GM12878 (cell line): Measurements from ENCODE around the gene PIK3R3. TPM values are rescaled to one million over a fixed set of nuclear protein-coding genes. Genes with fewer than 3 reads are reported as not detected.

ENCODE experiments used
- BACH1 ChIP-seq: fragments of 450-650 bp; IDR thresholded peaks from 2 replicates; pipeline ENCODE4 v1.6.1; 2017; ENCODE audit warnings: mild to moderate bottlenecking, borderline replicate concordance
- CEBPZ ChIP-seq: fragments of 150-350 bp; IDR thresholded peaks from 2 replicates; pipeline ENCODE4 v1.6.1; 2016; ENCODE audit warnings: low read depth, low read length
- CHD1 ChIP-seq: IDR thresholded peaks from 2 replicates; pipeline ENCODE4 v1.6.1; 2012; ENCODE audit warnings: low read depth, low read length, improper control_type of control experiment
- CHD4 ChIP-seq: fragments of 200-600 bp; sonication (generic); IDR thresholded peaks from 2 replicates; pipeline ENCODE4 v1.6.1; 2016; ENCODE audit warnings: mild to moderate bottlenecking
- HDGF ChIP-seq: fragments of 450-650 bp; IDR thresholded peaks from 2 replicates; pipeline ENCODE4 v1.6.1; 2016; ENCODE audit warnings: antibody characterized with exemption
- MAX ChIP-seq: IDR thresholded peaks from 2 replicates; pipeline ENCODE4 v1.6.1; 2012; ENCODE audit warnings: low read depth, low read length, improper control_type of control experiment
- MTA3 ChIP-seq: IDR thresholded peaks from 2 replicates; pipeline ENCODE4 v1.6.1; 2012; ENCODE audit warnings: low read length, inconsistent platforms, borderline replicate concordance
- MYB ChIP-seq: fragments of 150-350 bp; IDR thresholded peaks from 2 replicates; pipeline ENCODE4 v1.6.1; 2014; ENCODE audit warnings: mild to moderate bottlenecking, low read depth, low read length, borderline replicate concordance
- NRF1 ChIP-seq: conservative IDR thresholded peaks from 2 replicates; pipeline ENCODE4 v1.6.1; 2011; ENCODE audit warnings: mild to moderate bottlenecking, low read depth, low read length, improper control_type of control experiment
- PBX3 ChIP-seq: IDR thresholded peaks from 2 replicates; pipeline ENCODE4 v1.6.1; 2011; ENCODE audit warnings: mild to moderate bottlenecking, low read depth, low read length, moderate library complexity; ENCODE audit not compliant: insufficient replicate concordance
- POU2F2 ChIP-seq: IDR thresholded peaks from 3 replicates; pipeline ENCODE4 v1.6.1; 2011; ENCODE audit warnings: low read depth, mild to moderate bottlenecking, low read length, borderline replicate concordance
- RAD21 ChIP-seq: IDR thresholded peaks from 2 replicates; pipeline ENCODE4 v1.6.1; 2011; ENCODE audit warnings: mild to moderate bottlenecking, low read depth, low read length, moderate library complexity; ENCODE audit not compliant: insufficient read depth
- SPI1 ChIP-seq: IDR thresholded peaks from 2 replicates; pipeline ENCODE4 v1.6.1; 2011; ENCODE audit warnings: low read depth, mild to moderate bottlenecking, low read length, moderate library complexity, borderline replicate concordance; ENCODE audit not compliant: insufficient read depth
- YBX1 ChIP-seq: fragments of 450-650 bp; IDR thresholded peaks from 2 replicates; pipeline ENCODE4 v1.6.1; 2016; ENCODE audit warnings: antibody characterized with exemption
- ZNF217 ChIP-seq: fragments of 450-650 bp; IDR thresholded peaks from 2 replicates; pipeline ENCODE4 v1.6.1; 2017; ENCODE audit warnings: antibody characterized with exemption, mild to moderate bottlenecking
- ZNF592 ChIP-seq: fragments of 450-650 bp; IDR thresholded peaks from 2 replicates; pipeline ENCODE4 v1.6.1; 2017; ENCODE audit warnings: mild to moderate bottlenecking, moderate library complexity
- ZSCAN29 ChIP-seq: fragments of 450-650 bp; IDR thresholded peaks from 2 replicates; pipeline ENCODE4 v1.6.1; 2017; ENCODE audit warnings: mild to moderate bottlenecking, moderate library complexity
- polyA plus RNA-seq, 11 experiments: library from polyadenylated mRNA; depleted of rRNA in 4 of 11; unstranded in 6 of 11; stranded (reverse) in 5 of 11; fragments of >200 nt; fragmentation: Nextera tagmentation in 4 of 11; fragmentation: Illumina TruSeq in 1 of 11; extraction: Ambion mirVana in 4 of 11; extraction: Trizol in 1 of 11; gene quantifications; 1 replicate in 1 of 11; 2 replicates in 10 of 11; pipeline versions ENCODE4 v1.2.1 to v1.2.3, GENCODE V29; 2011 to 2016; ENCODE audit warnings: inconsistent platforms in 2 of 11, missing spikeins in 2 of 11, low read depth in 1 of 11
- total RNA-seq, 4 experiments: library from RNA; depleted of rRNA in 3 of 4; stranded (reverse); fragments of >200 nt in 3 of 4; fragmentation: Illumina TruSeq in 1 of 4; extraction: Trizol in 1 of 4; gene quantifications; 2 replicates each; pipeline versions ENCODE4 v1.2.1 to v1.2.3, GENCODE V29; 2013 to 2021

The PIK3R3 gene
- total and polyA plus RNA-seq, 10 of the 15 experiments (the other 5 are each of a cell fraction or from before 2014, with no cell fraction given), result 4.8 to 27.0 (median 19.8) TPM

- no peak for TF ChIP-seq NRF1
- no peak for TF ChIP-seq ZSCAN29
- no peak for TF ChIP-seq RAD21
- TF ChIP-seq MYB, result no peak
- TF ChIP-seq PBX3, result no peak
- TF ChIP-seq BACH1, result no peak
- 0 out of 2 replicates have a peak, but pooled peaks have one; percentile 46 for TF ChIP-seq MTA3
- peak; percentile 66 for TF ChIP-seq SPI1
- TF ChIP-seq YBX1, result no peak
- no peak for TF ChIP-seq CHD1
- no peak for TF ChIP-seq ZNF217
- no peak for TF ChIP-seq CEBPZ
- no peak for TF ChIP-seq POU2F2
- no peak for TF ChIP-seq HDGF
- no peak for TF ChIP-seq MAX
- no peak for TF ChIP-seq ZNF592
- no peak for TF ChIP-seq CHD4
These were observed 2.4 kb upstream of the PIK3R3 start (continued) for GRCh38 chr1:46134660-46135331.
